Measurements from ENCODE around the gene RAET1G. TPM values are rescaled to one million over a fixed set of nuclear protein-coding genes. Genes with fewer than 3 reads are reported as not detected.

RAET1G gene
- total and polyA plus RNA-seq, 2 of the 13 experiments (the other 11 are each of a cell fraction or from before 2014, with no cell fraction given) = not detected

GRCh38 chr6:149897855-149898744 is 24.8 kb downstream of the RAET1G start, which contains the start of gene RAET1E:
RAET1E (minus strand) TSS chr6:149898113; CDS start chr6:149890901, 7,212 bp downstream.
- H3K27ac ChIP-seq (ENCODE audit: extremely low read length, insufficient read depth, low read length) = no peak within 1 kb of the TSS
- BruUV-seq (replicated peaks) = no TSS peak
- TF ChIP-seq RFX1 (IDR thresholded peaks at IDR 0.05) = no peak
- TF ChIP-seq CTCF (CRISPR knock-in tag; IDR thresholded peaks at IDR 0.05) = peak; percentile 70
- no peak for TF ChIP-seq CHCHD3 (CRISPR knock-in tag; IDR thresholded peaks at IDR 0.05)
- TF ChIP-seq ZBTB33 (CRISPR knock-in tag; IDR thresholded peaks at IDR 0.05) = no peak
- TF ChIP-seq ZNF567 (CRISPR knock-in tag; IDR thresholded peaks at IDR 0.05; ENCODE audit: borderline replicate concordance) = no peak
- TF ChIP-seq ZNF558 (CRISPR knock-in tag; IDR thresholded peaks at IDR 0.05; ENCODE audit: borderline replicate concordance) = no peak
- no peak for TF ChIP-seq GLMP (CRISPR knock-in tag; IDR thresholded peaks at IDR 0.05; ENCODE audit: borderline replicate concordance)
- TF ChIP-seq MED13 (CRISPR knock-in tag; IDR thresholded peaks at IDR 0.05) = no peak
- TF ChIP-seq ZNF570 (CRISPR knock-in tag; IDR thresholded peaks at IDR 0.05; ENCODE audit: borderline replicate concordance) = no peak
- TF ChIP-seq ZNF557 (CRISPR knock-in tag; IDR thresholded peaks at IDR 0.05) = no peak
- TF ChIP-seq ZNF768 (CRISPR knock-in tag; IDR thresholded peaks at IDR 0.05) = peak; percentile 49; the same call in 1 of the 2 replicates
- TF ChIP-seq MAZ (IDR thresholded peaks at IDR 0.05; ENCODE audit: borderline replicate concordance, low read depth, low read length) = no peak
- TF ChIP-seq MAZ (CRISPR knock-in tag; IDR thresholded peaks at IDR 0.05; ENCODE audit: low read depth) = no peak
- TF ChIP-seq ZBTB39 (CRISPR knock-in tag; IDR thresholded peaks at IDR 0.05) = no peak
- no peak for TF ChIP-seq ZBTB37 (CRISPR knock-in tag; IDR thresholded peaks at IDR 0.05)

More at GRCh38 chr6:149897855-149898744, 24.8 kb downstream of the RAET1G start, which contains the start of gene RAET1E:
- POLR2A ChIA-PET = interaction anchor here (2.2 kb wide), 1 partner anchor 8 kb away, joined by 6 read pairs; no protein-coding TSS in a partner anchor
- WGBS (ENCODE audit: low lambda C conversion rate) = 17% methylated on average over 17 of the region's 17 CpGs
- H2AFZ ChIP-seq (ENCODE audit: low read length) = no peak within 1 kb of the TSS
- in situ Hi-C loops (cut with HindIII; ENCODE audit: extremely low pct_ligation_motif_present, low pct_unique_long_range_greater_than_20kb) = no loop called here
- no peaks in the 10 kb centered on the region for H3K36me3 ChIP-seq (replicated peaks in 1 of 2; ENCODE audit: control insufficient read depth in 1 of 2, insufficient read depth in 2 of 2, low read length in 2 of 2)
- H3K9me3 ChIP-seq (ENCODE audit: low read length) = no peaks in the 10 kb centered on the region
- CTCF ChIA-PET (ENCODE audit: low intra/inter-chr PET ratio, low total read pairs) = no interaction called here
- H3K4me2 ChIP-seq (ENCODE audit: low read depth, low read length) = peak within 1 kb of the TSS; percentile 55
- peaks cover 7 to 64% of the 10 kb centered on the region in 2 experiments for H3K27me3 ChIP-seq (ENCODE audit: control insufficient read depth in 1 of 2, insufficient read depth in 2 of 2, low read length in 2 of 2)
- DNase-seq (ENCODE audit: low spot score) (no peak), FAIRE-seq (no peak), ATAC-seq (peak; percentile 76)
- no peaks in the 10 kb centered on the region for H3K79me2 ChIP-seq (ENCODE audit: insufficient read depth, low read length)
- intact Hi-C loops (cut with micrococcal nuclease; ENCODE audit: unreplicated experiment) = no loop called here
- peaks cover 36% of the 10 kb centered on the region for H3K4me1 ChIP-seq (ENCODE audit: insufficient read depth, low read length)
- H3K4me3 ChIP-seq (replicated peaks in 1 of 3; ENCODE audit: insufficient read depth in 1 of 3, low read depth in 2 of 3, low read length in 3 of 3) = peak within 1 kb of the TSS in 2 of 3 experiments; percentile 9 to 21; a peak in 2 of 6 replicates
- H3K9ac ChIP-seq (ENCODE audit: insufficient read depth, low read depth, low read length) = no peak within 1 kb of the TSS
- no peaks in the 10 kb centered on the region for H4K20me1 ChIP-seq (ENCODE audit: insufficient read depth, low read length)
